Measurements from ENCODE around the gene SLC25A4.

DNA sequence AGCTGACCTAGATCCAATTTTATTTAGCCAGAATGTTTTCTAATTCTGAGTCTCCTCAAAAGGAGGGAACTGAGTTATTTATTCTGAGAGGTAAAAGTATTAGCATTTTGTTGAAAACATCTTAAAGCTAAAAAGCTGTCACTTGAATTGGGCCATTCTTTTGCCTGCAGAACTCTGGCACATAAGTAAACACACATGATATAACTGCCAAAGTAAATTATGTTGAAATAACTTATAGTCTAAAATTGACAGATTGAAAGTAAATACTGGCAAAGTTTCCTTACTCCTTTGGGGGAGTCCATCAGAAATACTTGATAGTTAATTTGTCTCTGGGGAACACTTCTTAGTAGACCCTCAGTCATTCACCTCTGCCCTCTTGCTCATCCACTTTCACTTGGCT, 38.3 kb upstream of the SLC25A4 start:
- TF ChIP-seq, protein P1, sequence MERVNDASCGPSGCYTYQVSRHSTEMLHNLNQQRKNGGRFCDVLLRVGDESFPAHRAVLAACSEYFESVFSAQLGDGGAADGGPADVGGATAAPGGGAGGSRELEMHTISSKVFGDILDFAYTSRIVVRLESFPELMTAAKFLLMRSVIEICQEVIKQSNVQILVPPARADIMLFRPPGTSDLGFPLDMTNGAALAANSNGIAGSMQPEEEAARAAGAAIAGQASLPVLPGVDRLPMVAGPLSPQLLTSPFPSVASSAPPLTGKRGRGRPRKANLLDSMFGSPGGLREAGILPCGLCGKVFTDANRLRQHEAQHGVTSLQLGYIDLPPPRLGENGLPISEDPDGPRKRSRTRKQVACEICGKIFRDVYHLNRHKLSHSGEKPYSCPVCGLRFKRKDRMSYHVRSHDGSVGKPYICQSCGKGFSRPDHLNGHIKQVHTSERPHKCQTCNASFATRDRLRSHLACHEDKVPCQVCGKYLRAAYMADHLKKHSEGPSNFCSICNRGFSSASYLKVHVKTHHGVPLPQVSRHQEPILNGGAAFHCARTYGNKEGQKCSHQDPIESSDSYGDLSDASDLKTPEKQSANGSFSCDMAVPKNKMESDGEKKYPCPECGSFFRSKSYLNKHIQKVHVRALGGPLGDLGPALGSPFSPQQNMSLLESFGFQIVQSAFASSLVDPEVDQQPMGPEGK (CRISPR knock-in tag; IDR thresholded peaks at IDR 0.05; ENCODE audit: borderline replicate concordance), result no peak
- no peak for TF ChIP-seq TCF4 (CRISPR knock-in tag; IDR thresholded peaks at IDR 0.05; ENCODE audit: borderline replicate concordance)
- TF ChIP-seq ESRRG (CRISPR knock-in tag; IDR thresholded peaks at IDR 0.05), result no peak
- TF ChIP-seq PPARA (CRISPR knock-in tag; IDR thresholded peaks at IDR 0.05; ENCODE audit: borderline replicate concordance), result no peak

Data from SK-N-SH treated with all-trans-retinoic acid at 6 μM for 48 hours (cell line).